NB4 (cell line): ENCODE data around the gene FBXO41.

ENCODE experiments used
- DNase-seq: peaks from one replicate; pipeline ENCODE4 v3.0.0; 2010; ENCODE audit warnings: low read depth
- H3K4me3 ChIP-seq: one replicate; pipeline ENCODE4 v1.5.1; 2011; ENCODE audit warnings: mild to moderate bottlenecking, low read depth, low read length, moderate library complexity
- CTCF ChIP-seq: IDR thresholded peaks from one replicate; pipeline ENCODE4 v1.5.1; 2012; ENCODE audit warnings: low read depth, low read length
- MAX ChIP-seq: IDR thresholded peaks from 2 replicates; pipeline ENCODE4 v1.6.1; 2011; ENCODE audit warnings: low read depth, low read length
- MYC ChIP-seq: IDR thresholded peaks from 2 replicates; pipeline ENCODE4 v1.6.1; 2011; ENCODE audit warnings: low read depth, low read length
- POLR2A ChIP-seq: IDR thresholded peaks from 2 replicates; pipeline ENCODE4 v1.6.1; 2011; ENCODE audit warnings: mild to moderate bottlenecking; ENCODE audit not compliant: insufficient read length; ENCODE audit errors: extremely low read depth

FBXO41 gene

GRCh38 chr2:73254343-73255006 is 29.8 kb downstream of the FBXO41 start:
- no peak overlapping the region for H3K4me3 ChIP-seq
- TF ChIP-seq POLR2A (peak; percentile 11), MAX (no peak)
- no peak for DNase-seq

DNA sequence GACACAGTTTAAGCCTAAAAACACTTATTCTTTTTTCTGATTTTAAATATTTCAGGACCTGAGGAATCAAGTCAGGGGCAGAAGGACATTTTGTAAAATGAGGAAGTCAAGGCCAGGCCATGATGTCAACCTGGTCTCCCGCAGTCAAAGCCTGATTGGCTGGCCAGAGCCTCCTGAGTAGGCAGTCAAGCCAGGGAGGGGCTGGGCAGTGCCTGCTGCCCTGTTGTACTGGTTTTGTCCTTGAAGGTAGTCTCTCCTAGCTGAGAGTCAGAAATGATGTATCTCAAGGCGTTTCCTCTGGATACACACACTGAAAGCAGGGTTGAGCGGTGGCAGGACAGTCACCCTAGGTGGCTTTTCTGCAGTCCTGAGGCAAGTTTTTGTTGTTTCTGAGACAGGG is 30.4 kb downstream of the FBXO41 start:
- TF ChIP-seq CTCF (no peak), POLR2A (peak; percentile 7), MAX (0 out of 2 replicates have a peak, but pooled peaks have one; percentile 15)
- no peak overlapping the region for H3K4me3 ChIP-seq
- DNase-seq = peak; percentile 86

GRCh38 chr2:73253400-73253799 is 30.9 kb downstream of the FBXO41 start:
- no peak overlapping the region for H3K4me3 ChIP-seq
- no peak for TF ChIP-seq MYC
- no peak for TF ChIP-seq CTCF
- peak; percentile 37 for DNase-seq

DNA sequence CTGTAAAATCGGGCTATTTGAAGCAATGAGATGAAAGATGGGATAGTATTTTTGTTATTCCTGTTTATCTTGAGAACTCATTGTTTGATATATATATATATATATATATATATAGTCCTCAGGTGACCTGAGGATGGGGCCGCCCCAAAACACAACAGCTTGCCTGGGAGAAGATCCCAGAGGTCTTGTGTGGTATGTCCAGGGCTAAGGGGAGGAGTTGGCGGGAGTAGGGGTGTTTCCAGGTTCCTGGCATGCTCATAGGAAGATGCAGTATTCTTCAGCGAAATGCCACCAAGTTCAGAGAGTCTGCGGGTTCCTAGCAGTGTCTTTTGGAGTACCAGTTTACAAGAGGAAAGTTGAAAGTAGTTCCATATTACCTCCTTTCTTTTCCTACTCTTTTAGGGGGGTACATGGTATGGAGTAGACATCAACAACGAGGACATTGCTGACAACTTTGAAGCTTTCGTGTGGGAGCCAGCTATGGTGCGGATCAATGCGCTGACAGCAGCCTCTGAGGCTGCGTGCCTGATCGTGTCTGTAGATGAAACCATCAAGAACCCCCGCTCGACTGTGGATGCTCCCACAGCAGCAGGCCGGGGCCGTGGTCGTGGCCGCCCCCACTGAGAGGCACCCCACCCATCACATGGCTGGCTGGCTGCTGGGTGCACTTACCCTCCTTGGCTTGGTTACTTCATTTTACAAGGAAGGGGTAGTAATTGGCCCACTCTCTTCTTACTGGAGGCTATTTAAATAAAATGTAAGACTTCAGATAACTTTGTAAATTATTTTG is 31.8 kb downstream of the FBXO41 start:
- TF ChIP-seq POLR2A = no peak
- no peak for TF ChIP-seq CTCF
- TF ChIP-seq MAX = no peak
- no peak for TF ChIP-seq MYC
- DNase-seq = no peak
- no peak overlapping the region for H3K4me3 ChIP-seq

GRCh38 chr2:73250872-73251846 is 33.1 kb downstream of the FBXO41 start:
- no peak overlapping the region for H3K4me3 ChIP-seq
- no peak for TF ChIP-seq MAX
- TF ChIP-seq CTCF = no peak
- TF ChIP-seq MYC = no peak
- TF ChIP-seq POLR2A = no peak
- no peak for DNase-seq

- H3K4me3 ChIP-seq = no peak overlapping the region
- TF ChIP-seq POLR2A (no peak), CTCF (no peak), MYC (no peak), MAX (no peak)
- DNase-seq = no peak
Observed at GRCh38 chr2:73249636-73250035, 34.6 kb downstream of the FBXO41 start.
